GM23338 (cell line): ENCODE data around the gene ZNF511.

Experiments
- EZH2phosphoT487 ChIP-seq: fragments of 200-600 bp; sonication (generic); IDR thresholded peaks from one replicate; pipeline ENCODE4 v1.8.1; 2018; ENCODE audit warnings: antibody characterized with exemption; ENCODE audit not compliant: unreplicated experiment
- JUNB ChIP-seq: IDR thresholded peaks from one replicate; pipeline ENCODE4 v1.6.1; 2016; ENCODE audit warnings: antibody characterized with exemption; ENCODE audit not compliant: unreplicated experiment
- POLR2AphosphoS5 ChIP-seq: IDR thresholded peaks from 2 replicates; pipeline ENCODE4 v1.6.1; 2016; ENCODE audit warnings: antibody characterized with exemption, low read depth
- ZNF114 ChIP-seq: fragments of 250-450 bp; sonication (Bioruptor Pico); IDR thresholded peaks from 2 replicates; pipeline ENCODE4 v1.5.0; 2020; ENCODE audit warnings: mild to moderate bottlenecking, moderate library complexity
- TF ChIP-seq, protein P1 (sequence below), 2 experiments: fragments of 200-600 bp in 1 of 2; sonication (generic) in 1 of 2; conservative IDR thresholded peaks; 2 replicates each; pipeline versions ENCODE4 v1.5.1 to v1.6.1; 2016 to 2017; ENCODE audit warnings: antibody characterized with exemption in 2 of 2, low read depth in 2 of 2, mild to moderate bottlenecking in 2 of 2, moderate library complexity in 1 of 2
- TF ChIP-seq, protein P2 (sequence below): IDR thresholded peaks from one replicate; pipeline ENCODE4 v1.6.1; 2018; ENCODE audit warnings: antibody characterized with exemption; ENCODE audit not compliant: unreplicated experiment

DNA sequence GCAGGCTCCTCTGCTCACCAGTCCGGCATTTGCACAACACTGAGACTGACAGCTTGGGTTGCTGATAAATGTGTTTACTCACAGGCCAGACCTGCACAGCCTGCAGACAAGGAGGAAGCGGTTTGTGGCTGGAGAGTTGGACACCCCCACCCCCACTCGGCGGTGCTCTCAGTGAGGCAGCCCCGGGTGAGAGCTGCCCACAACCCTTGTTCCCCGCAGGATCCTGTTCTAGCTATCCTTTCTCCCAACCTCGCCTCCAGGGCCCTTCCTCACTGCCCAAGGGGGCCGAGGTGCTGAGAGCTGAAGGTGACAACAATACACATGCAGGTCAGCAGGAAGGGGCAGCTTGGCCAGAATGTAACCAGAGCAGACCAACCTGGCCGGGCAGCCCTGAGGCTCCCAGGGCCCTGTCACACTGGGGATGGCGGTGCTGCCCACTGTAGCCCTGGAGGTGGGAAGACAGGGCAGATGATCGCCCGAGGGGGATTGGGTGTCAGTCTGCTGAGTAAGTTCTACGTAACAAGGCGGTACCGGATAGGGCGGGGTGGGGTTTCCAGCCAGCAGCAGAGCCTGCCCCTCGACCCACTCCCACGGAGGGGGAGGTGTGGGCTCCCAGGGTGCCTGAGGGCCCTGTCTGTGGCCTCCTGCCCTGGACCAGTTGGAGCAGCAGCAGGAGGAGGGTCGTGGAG lies 30.0 kb upstream of the ZNF511 start:
- TF ChIP-seq, protein P1, sequence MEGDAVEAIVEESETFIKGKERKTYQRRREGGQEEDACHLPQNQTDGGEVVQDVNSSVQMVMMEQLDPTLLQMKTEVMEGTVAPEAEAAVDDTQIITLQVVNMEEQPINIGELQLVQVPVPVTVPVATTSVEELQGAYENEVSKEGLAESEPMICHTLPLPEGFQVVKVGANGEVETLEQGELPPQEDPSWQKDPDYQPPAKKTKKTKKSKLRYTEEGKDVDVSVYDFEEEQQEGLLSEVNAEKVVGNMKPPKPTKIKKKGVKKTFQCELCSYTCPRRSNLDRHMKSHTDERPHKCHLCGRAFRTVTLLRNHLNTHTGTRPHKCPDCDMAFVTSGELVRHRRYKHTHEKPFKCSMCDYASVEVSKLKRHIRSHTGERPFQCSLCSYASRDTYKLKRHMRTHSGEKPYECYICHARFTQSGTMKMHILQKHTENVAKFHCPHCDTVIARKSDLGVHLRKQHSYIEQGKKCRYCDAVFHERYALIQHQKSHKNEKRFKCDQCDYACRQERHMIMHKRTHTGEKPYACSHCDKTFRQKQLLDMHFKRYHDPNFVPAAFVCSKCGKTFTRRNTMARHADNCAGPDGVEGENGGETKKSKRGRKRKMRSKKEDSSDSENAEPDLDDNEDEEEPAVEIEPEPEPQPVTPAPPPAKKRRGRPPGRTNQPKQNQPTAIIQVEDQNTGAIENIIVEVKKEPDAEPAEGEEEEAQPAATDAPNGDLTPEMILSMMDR (conservative IDR thresholded peaks at IDR 0.05; ENCODE audit: low read depth in 2 of 2): no peak
- TF ChIP-seq EZH2phosphoT487 (no peak), POLR2AphosphoS5 (no peak), JUNB (no peak), ZNF114 (CRISPR knock-in tag) (no peak)
- TF ChIP-seq, protein P2, sequence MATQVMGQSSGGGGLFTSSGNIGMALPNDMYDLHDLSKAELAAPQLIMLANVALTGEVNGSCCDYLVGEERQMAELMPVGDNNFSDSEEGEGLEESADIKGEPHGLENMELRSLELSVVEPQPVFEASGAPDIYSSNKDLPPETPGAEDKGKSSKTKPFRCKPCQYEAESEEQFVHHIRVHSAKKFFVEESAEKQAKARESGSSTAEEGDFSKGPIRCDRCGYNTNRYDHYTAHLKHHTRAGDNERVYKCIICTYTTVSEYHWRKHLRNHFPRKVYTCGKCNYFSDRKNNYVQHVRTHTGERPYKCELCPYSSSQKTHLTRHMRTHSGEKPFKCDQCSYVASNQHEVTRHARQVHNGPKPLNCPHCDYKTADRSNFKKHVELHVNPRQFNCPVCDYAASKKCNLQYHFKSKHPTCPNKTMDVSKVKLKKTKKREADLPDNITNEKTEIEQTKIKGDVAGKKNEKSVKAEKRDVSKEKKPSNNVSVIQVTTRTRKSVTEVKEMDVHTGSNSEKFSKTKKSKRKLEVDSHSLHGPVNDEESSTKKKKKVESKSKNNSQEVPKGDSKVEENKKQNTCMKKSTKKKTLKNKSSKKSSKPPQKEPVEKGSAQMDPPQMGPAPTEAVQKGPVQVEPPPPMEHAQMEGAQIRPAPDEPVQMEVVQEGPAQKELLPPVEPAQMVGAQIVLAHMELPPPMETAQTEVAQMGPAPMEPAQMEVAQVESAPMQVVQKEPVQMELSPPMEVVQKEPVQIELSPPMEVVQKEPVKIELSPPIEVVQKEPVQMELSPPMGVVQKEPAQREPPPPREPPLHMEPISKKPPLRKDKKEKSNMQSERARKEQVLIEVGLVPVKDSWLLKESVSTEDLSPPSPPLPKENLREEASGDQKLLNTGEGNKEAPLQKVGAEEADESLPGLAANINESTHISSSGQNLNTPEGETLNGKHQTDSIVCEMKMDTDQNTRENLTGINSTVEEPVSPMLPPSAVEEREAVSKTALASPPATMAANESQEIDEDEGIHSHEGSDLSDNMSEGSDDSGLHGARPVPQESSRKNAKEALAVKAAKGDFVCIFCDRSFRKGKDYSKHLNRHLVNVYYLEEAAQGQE: no peak
